Pancreas (tissue), 10 donors: ENCODE results near the gene PIK3AP1. TPM values are rescaled to one million over a fixed set of nuclear protein-coding genes. Genes with fewer than 3 reads are reported as not detected.

ENCODE experiments used
- ATAC-seq, 4 donors: fragments of 200-7000 bp; cut with Tn5 transposase; one replicate each; pipeline versions ENCODE4 v1.8.0 to v1.9.1; 2020; ENCODE audit warnings: mild to moderate bottlenecking in 4 of 4, moderate library complexity in 4 of 4
- DNase-seq, 6 donors: peaks; one replicate each; pipeline ENCODE4 v3.0.0-alpha.2; 2020
- FAIRE-seq: peaks from 2 replicates; lab custom pipeline; 2012; peaks lifted over from hg19 to GRCh38; lab: Jason Lieb, UNC
- H3K27ac ChIP-seq, 4 donors: fragments of 200-600 bp; sonication (generic); 1 replicate in 3 of 4; 2 replicates in 1 of 4; pipeline versions ENCODE4 v1.5.0 to v1.8.0; 2020
- H3K27me3 ChIP-seq, 4 donors: fragments of 200-600 bp; one replicate each; pipeline ENCODE4 v1.8.0; 2021
- H3K36me3 ChIP-seq, 3 donors: fragments of 200-600 bp; sonication (generic) in 1 of 3; one replicate each; pipeline versions ENCODE4 v1.5.0 to v1.8.0; 2020 to 2021
- H3K4me1 ChIP-seq, 3 donors: fragments of 200-600 bp; one replicate each; pipeline ENCODE4 v1.8.0; 2021
- H3K4me3 ChIP-seq, 4 donors: fragments of 200-600 bp; sonication (generic) in 2 of 4; one replicate each; pipeline versions ENCODE4 v1.5.0 to v1.8.0; 2020 to 2021
- H3K9me3 ChIP-seq, 4 donors: fragments of 200-600 bp; one replicate each; pipeline ENCODE4 v1.8.0; 2021
- CTCF ChIP-seq, 4 donors: fragments of 200-600 bp; sonication (generic) in 3 of 4; IDR thresholded peaks; one replicate each; pipeline versions ENCODE4 v1.5.0 to v1.8.0; 2021; ENCODE audit warnings: antibody characterized with exemption in 4 of 4
- WGBS, 2 donors: extraction: QIAGEN DNeasy Blood & Tissue Kit; methylation state at CpG; one replicate each; pipeline ENCODE4 v1.1.7; 2013; 5-methylcytosine and 5-hydroxymethylcytosine counted together
- intact Hi-C, 3 donors: fragments of 100-400 bp; cut with DNase I; formaldehyde crosslinking; loops; one replicate each; pipeline versions ENCODE4 v1.11.1 to v1.14.2; 2022
- polyA plus RNA-seq, 2 donors: library from polyadenylated mRNA; stranded (reverse); fragments of 200-250 nt; gene quantifications; one replicate each; pipeline ENCODE4 v1.2.3, GENCODE V29; 2013
- total RNA-seq, 6 donors: library from RNA; stranded (reverse); fragmentation: NEBNext Ultra II Directional in 4 of 6; extraction: Animal tissue kit (Norgen Biotek cat#: 25700) in 4 of 6; gene quantifications; one replicate each; pipeline versions ENCODE4 v1.2.1 to v1.2.4, GENCODE V29; 2021 to 2023
- donor health status: healthy with polysubstance abuse.
- donor health status: DM: no; HTN: no; CAD: no; lungs with moderate emphysema.
- donor health status: DM: no; HTN: no; CAD: no.
- donor health status: control.
- donor health status: control.
- donor health status: Bipolar disorder and iron deficiency.
- donor health status: DM: yes; HTN: yes; CAD: no.
- donor health status: DM: no; HTN: no; CAD: no.
- donor health status: DM: no; HTN: no; CAD: no.
- donor health status: DM: yes; HTN: yes; CAD: no.

Gene PIK3AP1
- total and polyA plus RNA-seq, 8 donors, result 15.0 to 71.0 (median 28.2) TPM

GRCh38 chr10:96697438-96697837, 22.9 kb downstream of the PIK3AP1 start:
- FAIRE-seq (no peak), ATAC-seq (no peak), DNase-seq (no peak)
- no peak for TF ChIP-seq CTCF (IDR thresholded peaks at IDR 0.05)
- no peaks in the 10 kb centered on the region for H3K9me3 ChIP-seq
- H3K4me3 ChIP-seq, result no peak overlapping the region
- H3K36me3 ChIP-seq, result no peaks in the 10 kb centered on the region
- intact Hi-C loops, result no loop called here
- no peak overlapping the region for H3K27ac ChIP-seq
- 92 to 96% methylated on average over 3 of the region's 3 CpGs for WGBS, 2 donors
- no peaks in the 10 kb centered on the region for H3K27me3 ChIP-seq
- H3K4me1 ChIP-seq, result peaks cover 0 to 19% (median 13%) of the 10 kb centered on the region in 3 donors

GRCh38 chr10:96696845-96697425, 23.4 kb downstream of the PIK3AP1 start:
- FAIRE-seq, result no peak
- intact Hi-C loops, result no loop called here
- no peaks in the 10 kb centered on the region for H3K36me3 ChIP-seq
- no peak overlapping the region for H3K4me3 ChIP-seq
- no peak for TF ChIP-seq CTCF (IDR thresholded peaks at IDR 0.05)
- no peak for ATAC-seq
- no peaks in the 10 kb centered on the region for H3K9me3 ChIP-seq
- no peak for DNase-seq
- 84 to 89% methylated on average over 7 of the region's 7 CpGs for WGBS, 2 donors
- H3K27ac ChIP-seq, result no peak overlapping the region
- H3K27me3 ChIP-seq, result no peaks in the 10 kb centered on the region
- peaks cover 0 to 19% (median 13%) of the 10 kb centered on the region in 3 donors for H3K4me1 ChIP-seq

- WGBS, 2 donors, result 59 to 76% methylated on average over 3 of the region's 3 CpGs
- FAIRE-seq, result no peak
Observed at GRCh38 chr10:96695975-96696634, 24.2 kb downstream of the PIK3AP1 start.

GRCh38 chr10:96695366-96695765, 24.9 kb downstream of the PIK3AP1 start:
- H3K36me3 ChIP-seq, result no peaks in the 10 kb centered on the region
- H3K4me1 ChIP-seq, result peaks cover 0 to 19% (median 13%) of the 10 kb centered on the region in 3 donors
- no peak for DNase-seq
- WGBS, 2 donors, result 9 to 30% methylated on average over 1 of the region's 1 CpG
- H3K27me3 ChIP-seq, result no peaks in the 10 kb centered on the region
- ATAC-seq, result peak in 1 of 4 donors; percentile 27
- no peak overlapping the region for H3K27ac ChIP-seq
- intact Hi-C loops, result no loop called here
- no peaks in the 10 kb centered on the region for H3K9me3 ChIP-seq
- no peak overlapping the region for H3K4me3 ChIP-seq
- FAIRE-seq, result no peak
- TF ChIP-seq CTCF (IDR thresholded peaks at IDR 0.05), result no peak

More at GRCh38 chr10:96695975-96696634, 24.2 kb downstream of the PIK3AP1 start:
- TF ChIP-seq CTCF (IDR thresholded peaks at IDR 0.05), result no peak
- Histone ChIP-seq H3K27ac (no peak overlapping the region), H3K4me3 (no peak overlapping the region), H3K36me3 (no peaks in the 10 kb centered on the region), H3K4me1 (peaks cover 0 to 19% (median 13%) of the 10 kb centered on the region in 3 donors), H3K9me3 (no peaks in the 10 kb centered on the region), H3K27me3 (no peaks in the 10 kb centered on the region)
- intact Hi-C loops, result no loop called here
- no peak for ATAC-seq
- no peak for DNase-seq

GRCh38 chr10:96693431-96693830, 26.9 kb downstream of the PIK3AP1 start:
- no peak for DNase-seq
- Histone ChIP-seq H3K4me3 (no peak overlapping the region), H3K9me3 (no peaks in the 10 kb centered on the region), H3K27me3 (no peaks in the 10 kb centered on the region), H3K36me3 (no peaks in the 10 kb centered on the region), H3K4me1 (peaks cover 0 to 19% (median 10%) of the 10 kb centered on the region in 3 donors), H3K27ac (no peak overlapping the region)
- intact Hi-C loops, result no loop called here
- TF ChIP-seq CTCF (IDR thresholded peaks at IDR 0.05), result no peak
- FAIRE-seq, result no peak
- ATAC-seq, result no peak
- 93 to 99% methylated on average over 3 of the region's 3 CpGs for WGBS, 2 donors
